GM19023 (cell line): Measurements from ENCODE around the gene PRKAA2.
"Not testable (repeated sequence)": the region's sequence is repeated elsewhere in the genome, so short reads cannot be mapped to it uniquely, and the experiment has no call there.

Experiments used
- ATAC-seq: cut with Tn5 transposase; IDR thresholded peaks from one replicate; pipeline ENCODE4 v1.9.1; 2021; ENCODE audit warnings: mild to moderate bottlenecking, moderate library complexity; ENCODE audit not compliant: unreplicated experiment

PRKAA2 gene

DNA sequence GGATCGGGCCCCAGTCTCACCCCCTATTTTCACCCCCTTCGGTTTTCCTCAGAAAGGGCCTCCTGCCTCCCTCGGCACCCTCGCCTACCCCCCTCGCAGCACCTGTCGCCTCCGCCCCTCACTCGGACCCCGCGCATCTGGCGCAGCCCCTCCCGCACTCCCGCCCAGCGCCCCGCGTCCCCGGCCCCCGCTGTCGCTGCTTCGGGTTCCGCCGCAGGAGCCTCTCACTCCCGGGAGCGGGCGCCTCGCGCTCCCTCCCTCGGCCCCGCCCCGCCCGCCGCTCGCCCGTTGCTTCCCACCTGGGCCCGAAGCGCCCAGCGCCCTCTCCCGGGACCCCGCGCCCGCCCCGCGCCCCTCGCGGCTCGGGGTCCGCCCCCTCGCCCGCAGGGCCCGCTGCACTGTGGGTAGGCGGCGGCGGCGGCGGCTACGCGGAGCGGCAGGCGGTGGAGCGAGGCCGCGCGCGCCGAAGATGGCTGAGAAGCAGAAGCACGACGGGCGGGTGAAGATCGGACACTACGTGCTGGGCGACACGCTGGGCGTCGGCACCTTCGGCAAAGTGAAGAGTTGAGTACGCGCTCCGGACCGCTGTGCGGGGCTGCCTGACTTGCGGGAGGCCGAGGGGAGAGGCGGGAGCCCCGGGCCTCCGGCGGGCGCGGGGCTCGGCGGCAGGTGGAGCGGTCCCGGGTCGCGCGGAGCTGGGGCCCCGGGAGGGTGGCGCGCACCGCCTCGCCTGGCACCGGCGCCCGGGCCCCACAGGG, at the start of gene PRKAA2:
Gene PRKAA2, plus strand, starts transcription at position 396 of the 758 bp plus-strand sequence. Its CDS starts 74 bp downstream, at position 470.
- no peak for ATAC-seq

DNA sequence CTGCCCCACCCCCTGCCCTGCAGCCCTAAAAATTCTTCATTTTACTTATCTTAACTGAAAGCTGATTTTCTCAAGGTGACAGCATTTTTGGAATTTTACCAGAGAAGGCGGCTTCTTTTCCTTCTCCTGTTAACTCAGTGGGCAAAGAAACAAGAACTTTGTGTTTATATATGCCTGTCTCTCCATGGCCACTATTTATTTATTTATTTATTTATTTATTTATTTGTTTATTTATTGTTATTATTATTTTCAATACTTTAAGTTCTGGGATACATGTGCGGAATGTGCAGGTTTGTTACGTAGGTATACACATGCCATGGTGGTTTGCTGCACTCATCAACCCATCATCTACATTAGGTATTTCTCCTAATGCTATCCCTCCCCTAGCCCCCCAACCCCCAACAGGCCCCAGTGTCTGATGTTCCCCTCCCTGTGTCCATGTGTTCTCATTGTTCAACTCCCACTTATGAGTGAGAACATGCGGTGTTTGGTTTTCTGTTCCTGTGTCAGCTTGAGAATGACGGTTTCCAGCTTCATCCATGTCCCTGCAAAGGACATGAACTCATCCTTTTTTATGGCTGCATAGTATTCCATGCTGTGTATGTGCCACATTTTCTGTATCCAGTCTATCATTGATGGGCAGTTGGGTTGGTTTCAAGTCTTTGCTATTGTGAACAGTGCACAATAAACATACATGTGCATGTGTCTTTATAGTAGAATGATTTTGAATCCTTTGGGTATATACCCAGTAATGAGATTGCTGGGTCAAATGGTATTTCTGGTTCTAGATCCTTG, 49.5 kb upstream of the PRKAA2 start:
- not testable (repeated sequence) for ATAC-seq

- ATAC-seq, result not testable (repeated sequence)
These were observed 35.0 kb upstream of the PRKAA2 start for GRCh38 chr1:56610097-56610496.

- not testable (repeated sequence) for ATAC-seq
These were observed 34.3 kb upstream of the PRKAA2 start for GRCh38 chr1:56610770-56611169.

DNA sequence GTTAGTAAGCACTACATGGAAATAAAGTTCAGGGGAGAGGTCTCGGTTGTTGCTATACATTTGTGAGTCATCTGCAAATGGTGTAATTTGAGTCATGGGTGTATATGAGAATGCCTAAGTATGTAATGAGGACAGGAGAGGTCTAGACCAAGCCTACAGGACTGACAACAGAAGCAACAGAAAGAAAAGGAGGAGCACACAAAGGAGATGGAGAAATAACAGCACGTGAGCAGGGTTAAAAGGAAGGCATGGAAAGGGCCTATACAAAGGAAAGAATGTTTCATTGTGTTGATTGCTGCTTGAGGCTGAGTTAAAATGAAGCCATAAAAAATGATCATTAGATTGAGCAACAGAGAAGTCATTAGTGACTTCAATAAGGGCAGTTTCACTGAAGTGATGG, 28.0 kb upstream of the PRKAA2 start:
- ATAC-seq, result no peak

DNA sequence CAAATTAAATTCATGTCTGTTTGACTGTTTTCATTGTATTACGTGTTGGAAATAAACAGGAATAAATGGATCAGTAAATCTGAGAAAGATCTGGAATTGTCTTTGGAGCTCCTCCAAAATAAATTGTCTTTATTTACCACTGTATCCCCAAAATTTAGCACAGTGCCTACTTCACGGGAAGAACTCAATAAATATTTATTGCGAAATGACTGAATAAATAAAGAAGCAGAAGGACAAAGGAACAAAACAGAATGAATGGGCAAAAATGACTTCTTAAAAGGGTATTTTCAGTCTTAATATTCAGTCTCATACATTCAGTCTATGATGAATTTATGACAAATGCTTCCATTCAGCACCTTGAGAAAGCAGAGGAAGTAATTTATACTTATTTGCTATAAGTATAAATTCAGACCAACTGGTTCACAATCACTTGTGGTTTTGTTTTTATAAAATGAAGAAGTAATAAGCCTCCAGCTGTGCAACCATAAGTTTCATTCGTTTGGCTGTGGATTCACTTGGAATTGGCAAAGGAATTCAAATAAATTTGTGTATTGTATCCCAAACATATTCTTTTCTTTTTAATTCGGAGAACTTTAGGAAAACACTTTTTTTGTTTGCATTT, 19.2 kb upstream of the PRKAA2 start:
- no peak for ATAC-seq

GRCh38 chr1:56626546-56626945, 18.6 kb upstream of the PRKAA2 start:
- ATAC-seq, result no peak

DNA sequence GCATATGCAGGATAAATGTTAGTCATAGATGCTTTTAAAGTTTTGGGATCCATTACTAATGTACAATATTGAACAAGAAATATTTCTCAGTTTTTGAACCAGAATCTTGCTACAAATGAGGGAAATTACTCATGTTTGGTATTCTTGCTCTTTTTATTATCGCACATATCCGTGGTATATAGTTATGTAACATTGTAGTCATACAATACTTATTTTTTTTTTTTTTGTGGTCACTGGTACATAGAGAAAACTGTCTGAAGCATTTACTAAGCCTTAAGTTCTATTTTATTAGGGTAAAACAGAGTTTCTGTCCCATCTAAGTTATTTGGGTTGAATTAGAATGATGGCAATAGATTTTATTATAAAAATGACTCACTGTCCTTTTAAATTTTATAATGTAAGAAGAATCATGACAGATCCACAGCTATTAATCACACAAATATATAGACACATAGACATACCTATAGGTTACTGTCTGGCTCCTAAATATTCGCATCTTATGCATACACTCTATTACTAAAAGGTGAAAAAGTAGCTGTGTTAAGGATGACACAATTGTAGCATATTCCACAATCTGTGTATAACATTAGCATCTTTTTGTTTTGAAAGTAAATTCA, 18.0 kb upstream of the PRKAA2 start:
- ATAC-seq, result no peak

GRCh38 chr1:56627636-56628039, 17.5 kb upstream of the PRKAA2 start:
- ATAC-seq, result no peak

DNA sequence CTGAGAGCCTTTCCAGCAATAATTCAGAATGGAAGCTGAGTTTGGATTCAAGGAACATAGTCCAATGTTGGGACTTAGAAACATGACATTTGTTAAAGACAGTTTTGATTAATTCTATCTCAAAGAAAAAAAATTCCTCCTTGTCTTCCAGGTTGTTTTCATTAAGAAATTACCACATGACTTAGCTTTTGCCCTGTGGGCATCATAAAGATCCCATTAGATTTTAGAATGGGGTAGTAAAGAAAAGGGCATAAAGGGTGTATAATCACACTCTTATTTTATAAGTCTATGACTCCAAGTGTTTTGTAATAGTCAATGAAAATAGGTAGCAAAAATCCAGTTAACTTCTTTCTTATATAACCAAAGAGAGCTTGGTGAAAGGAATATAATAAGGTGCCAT, 14.3 kb upstream of the PRKAA2 start:
- no peak for ATAC-seq

DNA sequence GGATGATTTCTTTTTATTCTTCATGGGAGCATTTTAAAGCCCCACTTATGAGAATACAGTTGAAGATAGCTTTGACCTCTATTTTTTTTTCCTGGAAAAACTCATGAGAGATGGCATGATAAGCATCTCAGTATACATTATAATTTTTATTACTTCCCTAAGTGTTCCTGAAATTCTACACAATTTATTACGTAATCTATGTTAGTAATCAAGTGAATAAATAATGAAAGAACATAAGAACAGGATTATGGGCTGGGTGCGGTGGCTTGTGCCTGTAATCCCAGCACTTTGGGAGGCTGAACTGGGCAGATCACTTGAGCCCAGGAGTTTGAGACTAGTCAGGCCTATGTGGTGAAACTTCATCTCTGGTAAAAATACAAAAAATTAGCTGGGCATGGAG, 13.2 kb upstream of the PRKAA2 start:
- ATAC-seq, result no peak

DNA sequence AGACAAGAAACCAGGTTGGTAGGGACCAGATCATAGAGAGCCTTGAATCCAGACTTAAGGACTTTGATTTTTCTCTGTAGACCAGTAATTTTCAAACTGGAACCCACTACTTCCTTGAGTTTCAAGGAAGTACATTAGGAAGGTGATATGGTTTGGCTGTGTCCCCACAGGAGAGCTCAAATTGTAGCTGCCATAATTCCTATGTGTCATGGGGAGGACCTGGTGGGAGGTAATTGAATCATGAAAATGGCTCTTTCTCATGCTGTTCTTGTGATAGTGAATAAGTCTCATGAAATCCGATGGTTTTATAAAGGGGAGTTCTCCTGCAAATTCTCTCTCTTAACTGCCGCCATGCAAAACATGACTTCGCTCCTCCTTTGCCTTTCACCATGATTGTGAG, 10.1 kb upstream of the PRKAA2 start:
- ATAC-seq, result no peak

- no peak for ATAC-seq
These were observed 6.9 kb upstream of the PRKAA2 start for GRCh38 chr1:56638248-56638647.

GRCh38 chr1:56639211-56639610, 5.9 kb upstream of the PRKAA2 start:
- no peak for ATAC-seq

DNA sequence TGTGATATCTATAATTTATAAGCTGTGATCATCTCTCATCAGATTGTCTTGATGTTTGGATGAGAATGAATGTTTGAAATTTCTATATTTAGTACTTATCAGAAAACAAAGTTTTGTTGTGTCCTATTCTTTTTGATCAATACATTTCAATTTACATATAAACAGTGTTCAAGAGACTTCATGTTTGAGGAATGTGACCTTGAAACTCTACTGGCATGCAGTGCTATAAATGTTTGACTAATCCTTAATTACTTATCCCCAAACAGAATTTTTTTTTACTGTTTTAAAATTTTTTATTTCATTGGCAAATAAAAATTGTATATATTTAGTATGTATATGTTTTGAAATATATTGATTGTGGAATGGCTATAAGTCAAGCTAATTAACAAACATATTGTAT, 1.5 kb upstream of the PRKAA2 start:
- no peak for ATAC-seq

DNA sequence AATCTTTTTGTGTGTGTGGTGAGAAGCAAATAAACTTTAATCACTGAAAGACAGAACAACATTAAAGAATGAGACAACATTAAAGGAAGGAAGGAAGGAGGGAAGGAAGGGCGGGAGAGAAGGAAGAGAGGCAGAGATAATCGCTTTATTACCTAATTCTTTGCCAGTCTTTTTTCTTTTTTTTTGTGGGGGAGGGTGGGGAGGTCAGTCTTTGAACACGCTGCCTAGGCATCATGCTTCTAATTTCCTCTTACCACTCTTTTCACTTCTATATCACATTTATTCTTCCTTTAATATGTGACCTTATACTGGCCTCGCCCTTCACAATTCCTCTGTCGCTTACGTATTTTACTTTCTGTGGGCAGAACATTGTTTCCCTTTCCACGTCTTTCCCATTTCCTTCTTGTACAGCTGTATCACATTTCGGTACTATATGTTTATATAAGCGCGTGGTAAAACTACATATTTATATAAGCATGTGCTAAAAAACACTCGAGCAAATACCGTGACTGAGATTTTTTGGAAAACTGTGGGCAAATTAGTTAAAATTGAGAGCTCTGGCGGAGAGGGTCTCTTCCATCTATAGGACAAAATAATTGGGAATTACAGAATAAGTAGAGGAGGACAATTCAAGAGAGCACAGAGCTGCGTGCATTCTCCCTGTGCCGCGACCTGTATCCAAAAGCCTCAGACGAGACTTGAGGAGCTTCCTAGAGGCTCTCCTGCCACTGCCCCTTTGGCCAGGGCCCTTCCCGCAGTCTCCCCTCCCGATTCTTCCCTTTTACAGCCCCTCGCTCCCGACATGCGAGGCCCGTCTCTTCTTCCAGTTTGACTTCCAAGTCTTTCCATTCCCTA, 823 bp upstream of the PRKAA2 start:
- ATAC-seq, result no peak

DNA sequence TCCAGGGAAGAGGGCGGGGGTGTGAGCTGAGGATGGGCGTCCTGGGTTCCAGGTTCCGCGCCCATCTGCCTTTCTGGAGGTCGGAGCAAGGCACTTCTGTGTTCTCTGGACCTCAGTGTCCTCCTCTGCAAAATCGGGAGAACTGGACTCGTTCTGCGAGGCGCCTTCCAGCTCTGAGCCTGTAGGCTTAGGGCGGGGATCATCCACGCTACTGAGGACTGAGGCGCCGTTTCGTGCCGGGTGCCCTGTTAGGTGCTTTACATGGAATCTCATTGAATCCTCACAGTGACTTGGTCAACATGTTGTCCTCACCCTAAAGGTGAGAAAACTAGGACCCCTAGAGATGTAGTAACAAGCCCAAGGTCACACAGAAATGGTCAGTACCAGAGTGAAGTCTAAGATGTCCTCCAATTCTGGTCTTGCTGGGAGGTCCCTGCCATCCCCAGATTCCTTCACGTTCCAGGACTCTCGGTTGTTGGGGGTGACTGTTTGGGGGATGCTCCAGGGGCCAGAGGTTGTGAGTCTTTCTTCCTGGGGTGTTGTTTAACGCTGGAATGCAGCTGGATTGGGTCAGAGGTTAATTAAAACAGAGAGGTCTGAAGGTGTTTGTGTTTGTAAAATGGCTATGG, 677 bp downstream of the PRKAA2 start:
- no peak for ATAC-seq

DNA sequence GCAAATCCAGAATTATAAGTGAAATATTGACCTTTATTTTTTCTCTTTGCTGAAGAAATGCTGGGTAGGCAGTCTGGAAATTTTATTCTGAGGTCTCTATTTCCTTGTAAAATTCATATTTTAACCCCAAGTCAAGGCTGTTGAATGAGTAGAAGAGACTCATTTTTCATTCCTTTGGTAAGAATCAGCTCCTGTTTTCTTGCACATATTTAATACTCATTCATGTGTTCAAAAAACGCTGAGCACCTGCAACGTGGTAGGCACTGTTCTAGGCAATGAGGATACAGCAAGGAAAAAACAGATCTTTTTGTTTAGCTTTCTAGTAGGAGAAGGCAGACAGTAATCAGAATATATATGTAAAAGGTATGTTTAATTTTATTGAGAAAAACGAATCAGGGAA, 1.5 kb downstream of the PRKAA2 start:
- ATAC-seq, result no peak

- ATAC-seq, result no peak
These were observed 2.0 kb downstream of the PRKAA2 start for GRCh38 chr1:56647106-56647505.

DNA sequence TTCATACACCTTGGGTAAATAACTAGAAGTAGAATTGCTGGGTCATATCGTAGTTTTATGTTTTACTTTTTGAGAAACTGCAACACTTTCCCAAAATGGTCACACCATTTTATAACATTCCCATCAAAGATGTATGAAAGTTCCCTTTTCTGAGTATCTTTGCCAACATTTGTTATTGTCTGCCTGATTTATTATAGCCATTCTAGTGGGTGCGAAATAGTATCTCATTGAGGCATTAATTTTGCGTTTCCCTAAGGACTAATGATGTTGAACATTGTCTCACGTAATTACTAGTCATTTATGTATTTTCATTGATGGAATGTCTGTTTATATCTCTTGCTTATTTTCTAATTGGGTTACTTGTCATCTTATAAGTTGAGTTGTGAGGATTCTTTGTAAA, 3.4 kb downstream of the PRKAA2 start:
- no peak for ATAC-seq
